Testis (tissue), 3 donors: Measurements from ENCODE around the gene ETS1. TPM values are rescaled to one million over a fixed set of nuclear protein-coding genes. Genes with fewer than 3 reads are reported as not detected.
"Not testable (repeated sequence)": the region's sequence is repeated elsewhere in the genome, so short reads cannot be mapped to it uniquely, and the experiment has no call there.

Source experiments
- DNase-seq: peaks from one replicate; pipeline ENCODE4 v3.0.0-alpha.2; 2019
- H3K27ac ChIP-seq, 2 donors: fragments of 200-600 bp; sonication (generic); one replicate each; pipeline ENCODE4 v1.5.1; 2019
- H3K27me3 ChIP-seq: fragments of 200-600 bp; sonication (generic); one replicate; pipeline ENCODE4 v1.5.1; 2019
- H3K36me3 ChIP-seq: fragments of 200-600 bp; sonication (generic); one replicate; pipeline ENCODE4 v1.5.1; 2017; ENCODE audit warnings: low read depth; ENCODE audit errors: missing control alignments
- H3K4me1 ChIP-seq: fragments of 200-600 bp; sonication (generic); one replicate; pipeline ENCODE4 v1.5.1; 2019
- H3K4me3 ChIP-seq, 2 donors: fragments of 200-600 bp; sonication (generic); one replicate each; pipeline ENCODE4 v1.5.1; 2017 to 2019
- H3K9me3 ChIP-seq: fragments of 200-600 bp; sonication (generic); one replicate; pipeline ENCODE4 v1.5.1; 2017
- POLR2A ChIP-seq: fragments of 450-650 bp; IDR thresholded peaks from one replicate; pipeline ENCODE4 v1.6.1; 2017; ENCODE audit warnings: antibody characterized with exemption, mild to moderate bottlenecking, moderate library complexity
- WGBS, 2 donors: methylation state at CpG; one replicate each; pipeline ENCODE4 v1.1.5; 2018; 5-methylcytosine and 5-hydroxymethylcytosine counted together
- intact Hi-C: fragments of 100-400 bp; cut with DNase I; formaldehyde crosslinking; loops from one replicate; pipeline ENCODE4 v1.15.1; 2023; ENCODE audit warnings: low total_unique reads
- polyA plus RNA-seq: library from polyadenylated mRNA; stranded (reverse); fragments of 350-450 nt; fragmentation: Illumina TruSeq; extraction: RNeasy Lipid Tissue Mini Kit (QIAGEN cat#74804); gene quantifications from one replicate; pipeline ENCODE4 v1.2.3, GENCODE V29; 2014; ENCODE audit warnings: low read depth, low replicate concordance; ENCODE audit not compliant: insufficient read depth
- total RNA-seq, 2 donors: library from RNA; depleted of rRNA; stranded (reverse); fragments of >200 nt; gene quantifications; one replicate each; pipeline ENCODE4 v1.2.3, GENCODE V29; 2016
- TF ChIP-seq, protein P1 (sequence below), 3 experiments: fragments of 450-650 bp in 2 of 3; fragments of 200-600 bp in 1 of 3; sonication (generic) in 1 of 3; IDR thresholded peaks; one replicate each; pipeline ENCODE4 v1.5.1; 2016 to 2019; ENCODE audit warnings: antibody characterized with exemption in 3 of 3, mild to moderate bottlenecking in 2 of 3, moderate library complexity in 1 of 3

Gene ETS1
- total and polyA plus RNA-seq, 3 donors from 2014 or later, result 15.1 to 21.1 (median 15.3) TPM

DNA sequence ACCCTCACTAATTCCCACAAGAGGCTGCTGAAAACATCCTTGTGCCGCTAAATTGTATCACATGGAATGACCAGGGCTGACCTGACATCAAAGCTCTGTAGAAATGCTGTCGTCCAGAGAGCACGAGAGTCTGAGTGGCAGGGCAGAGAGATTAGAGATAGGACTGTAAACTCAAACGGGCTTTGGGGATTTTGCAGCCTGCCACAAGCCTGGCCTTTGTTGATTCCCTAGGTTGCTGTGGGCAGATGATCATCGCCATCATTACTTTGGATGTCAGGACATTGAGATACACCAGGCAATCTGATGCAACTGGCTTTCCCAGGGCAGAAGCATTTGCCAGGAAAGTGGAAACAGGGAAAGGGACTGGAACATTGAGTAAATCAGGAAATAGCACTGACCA, 131.6 kb downstream of the ETS1 start:
- Histone ChIP-seq H3K4me1 (peaks cover 9% of the 10 kb centered on the region), H3K4me3 (no peak overlapping the region), H3K36me3 (no peaks in the 10 kb centered on the region), H3K9me3 (no peaks in the 10 kb centered on the region), H3K27ac (no peak overlapping the region), H3K27me3 (no peaks in the 10 kb centered on the region)
- intact Hi-C loops, result no loop called here
- TF ChIP-seq, protein P1, sequence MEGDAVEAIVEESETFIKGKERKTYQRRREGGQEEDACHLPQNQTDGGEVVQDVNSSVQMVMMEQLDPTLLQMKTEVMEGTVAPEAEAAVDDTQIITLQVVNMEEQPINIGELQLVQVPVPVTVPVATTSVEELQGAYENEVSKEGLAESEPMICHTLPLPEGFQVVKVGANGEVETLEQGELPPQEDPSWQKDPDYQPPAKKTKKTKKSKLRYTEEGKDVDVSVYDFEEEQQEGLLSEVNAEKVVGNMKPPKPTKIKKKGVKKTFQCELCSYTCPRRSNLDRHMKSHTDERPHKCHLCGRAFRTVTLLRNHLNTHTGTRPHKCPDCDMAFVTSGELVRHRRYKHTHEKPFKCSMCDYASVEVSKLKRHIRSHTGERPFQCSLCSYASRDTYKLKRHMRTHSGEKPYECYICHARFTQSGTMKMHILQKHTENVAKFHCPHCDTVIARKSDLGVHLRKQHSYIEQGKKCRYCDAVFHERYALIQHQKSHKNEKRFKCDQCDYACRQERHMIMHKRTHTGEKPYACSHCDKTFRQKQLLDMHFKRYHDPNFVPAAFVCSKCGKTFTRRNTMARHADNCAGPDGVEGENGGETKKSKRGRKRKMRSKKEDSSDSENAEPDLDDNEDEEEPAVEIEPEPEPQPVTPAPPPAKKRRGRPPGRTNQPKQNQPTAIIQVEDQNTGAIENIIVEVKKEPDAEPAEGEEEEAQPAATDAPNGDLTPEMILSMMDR (IDR thresholded peaks at IDR 0.05), result no peak
- no peak for TF ChIP-seq POLR2A
- WGBS, 2 donors, result 69 to 87% methylated on average over 5 of the region's 5 CpGs
- DNase-seq, result no peak

DNA sequence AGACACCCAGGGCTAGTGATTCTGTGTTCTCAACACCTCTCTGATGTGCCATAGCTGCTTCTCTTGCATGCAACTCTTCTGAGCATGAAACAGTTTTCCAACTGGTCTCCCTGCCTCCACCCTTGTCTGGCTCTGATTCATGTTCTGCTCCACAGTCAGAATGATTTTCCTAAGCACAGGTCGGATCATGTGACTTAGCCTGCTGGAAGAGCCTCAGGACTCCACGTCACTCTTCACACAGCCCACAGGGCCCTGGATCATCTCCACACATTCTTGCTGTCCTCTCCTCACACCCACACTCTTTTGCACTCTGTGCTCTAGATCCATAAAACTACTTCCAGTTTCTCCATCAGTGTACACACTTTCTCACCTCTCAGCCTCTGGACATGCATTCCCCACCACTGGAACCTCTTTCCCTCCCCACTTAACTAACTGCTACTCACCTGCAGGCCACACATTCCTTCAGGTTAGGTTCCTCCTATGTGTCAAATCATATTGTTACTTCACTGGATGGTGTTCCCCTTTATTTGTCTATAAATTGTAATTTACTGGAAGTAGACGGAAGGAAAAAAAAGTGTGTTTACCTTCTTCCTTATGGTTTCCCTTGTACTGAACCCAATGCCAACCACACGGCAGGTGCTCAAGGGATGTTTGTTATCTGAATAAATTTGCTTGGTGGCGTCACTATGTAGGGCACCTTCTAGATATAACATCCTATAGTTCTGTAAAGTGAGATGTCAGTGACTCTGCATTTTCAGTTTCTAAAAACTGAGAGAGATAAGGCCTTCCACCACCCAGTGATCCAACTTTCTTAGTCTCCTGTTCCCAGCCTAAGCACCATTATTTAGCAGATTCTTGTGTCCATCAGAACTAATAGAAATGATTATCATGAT, 133.7 kb downstream of the ETS1 start:
- Histone ChIP-seq H3K27me3 (no peaks in the 10 kb centered on the region), H3K36me3 (no peaks in the 10 kb centered on the region), H3K27ac (no peak overlapping the region), H3K4me1 (peaks cover 9% of the 10 kb centered on the region), H3K9me3 (no peaks in the 10 kb centered on the region), H3K4me3 (no peak overlapping the region)
- intact Hi-C loops, result no loop called here
- DNase-seq, result peak; percentile 62
- WGBS, 2 donors, result 74 to 77% methylated on average over 5 of the region's 5 CpGs
- TF ChIP-seq, protein P1 (IDR thresholded peaks at IDR 0.05), result no peak
- TF ChIP-seq POLR2A, result no peak

DNA sequence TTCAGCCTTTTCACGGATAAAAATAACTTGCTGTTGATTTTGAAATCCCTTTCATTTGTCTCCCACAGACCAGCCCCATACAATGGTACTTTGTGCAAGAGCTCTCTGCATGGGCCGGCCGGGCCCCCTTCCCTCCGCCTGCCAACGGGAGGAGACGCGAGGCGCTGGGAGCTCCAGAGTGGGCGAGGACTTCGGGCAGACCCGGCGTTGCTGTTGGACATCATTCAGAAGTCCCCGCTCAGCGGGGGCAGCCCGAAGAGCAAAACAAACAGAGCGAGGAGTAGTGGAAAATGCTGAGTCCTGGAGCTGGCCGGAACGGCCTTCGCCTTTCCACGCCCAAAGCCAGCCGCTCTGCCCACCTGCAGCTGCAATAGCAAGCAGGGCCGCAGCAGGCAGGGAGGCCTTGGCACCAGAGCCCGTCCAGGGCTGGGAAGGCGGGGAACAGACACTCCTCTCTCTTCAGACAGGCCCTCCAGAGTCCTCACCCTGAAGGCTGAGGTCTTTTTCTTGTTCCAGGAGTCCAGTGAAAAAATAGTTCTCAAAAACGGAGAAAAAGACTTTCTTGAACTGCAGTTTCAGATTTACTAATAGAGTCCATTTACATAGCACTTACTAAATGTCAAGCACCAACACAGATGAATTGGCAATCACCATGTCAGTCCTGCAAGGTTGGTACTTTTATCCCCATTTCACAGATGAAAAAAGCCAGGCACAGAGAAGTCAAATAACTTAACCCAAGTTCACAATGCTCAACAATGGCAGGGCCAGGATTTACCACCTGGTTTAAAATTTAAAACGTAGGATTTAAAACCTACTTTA, 135.5 kb downstream of the ETS1 start:
- peaks cover 9% of the 10 kb centered on the region for H3K4me1 ChIP-seq
- no peak for TF ChIP-seq POLR2A
- TF ChIP-seq, protein P1 (IDR thresholded peaks at IDR 0.05), result no peak
- intact Hi-C loops, result no loop called here
- WGBS, 2 donors, result 17 to 29% methylated on average over 14 to 26 of the region's 26 CpGs
- H3K9me3 ChIP-seq, result no peaks in the 10 kb centered on the region
- peak overlapping the region; percentile 47 to 54 for H3K27ac ChIP-seq
- H3K4me3 ChIP-seq, result peak overlapping the region; percentile 17 to 27
- H3K27me3 ChIP-seq, result no peaks in the 10 kb centered on the region
- H3K36me3 ChIP-seq, result no peaks in the 10 kb centered on the region
- DNase-seq, result peak; percentile 64

DNA sequence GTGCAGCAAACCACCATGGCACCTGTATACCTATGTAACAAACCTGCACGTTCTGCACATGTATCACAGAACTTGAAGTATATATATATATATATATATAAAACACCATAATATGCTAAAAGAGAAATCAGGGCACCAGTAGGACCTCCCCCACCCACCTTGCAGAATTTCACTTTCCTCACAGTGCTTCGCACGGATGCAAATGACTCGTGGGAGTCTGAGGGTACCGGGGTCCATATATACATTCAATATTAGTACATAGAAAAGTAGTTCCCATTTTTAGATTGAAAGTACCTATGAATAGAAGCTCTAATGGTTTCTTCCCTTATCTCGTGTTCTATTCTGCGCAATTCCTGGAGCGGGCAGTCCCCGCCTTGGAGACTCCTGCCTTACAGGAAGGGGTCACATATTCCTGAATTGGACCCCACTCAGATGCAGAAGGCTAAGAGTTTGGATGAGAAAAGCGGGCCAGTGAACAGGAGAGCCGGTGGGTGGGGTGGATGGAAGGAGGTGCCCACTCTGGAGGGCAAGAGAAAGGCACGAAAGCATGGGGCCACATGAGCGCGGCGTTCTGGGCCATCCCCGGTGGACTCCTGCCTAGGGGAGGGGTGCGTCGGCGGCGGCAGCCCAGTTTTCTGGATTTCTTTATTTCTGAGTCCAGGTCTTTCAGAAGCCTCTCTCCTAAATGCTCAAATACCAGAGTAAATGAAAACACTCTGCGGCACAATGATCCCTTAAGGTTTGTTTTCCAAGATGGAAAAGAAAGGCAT, 136.3 kb downstream of the ETS1 start:
- Histone ChIP-seq H3K27ac (peak overlapping the region; percentile 47 to 54), H3K4me1 (peaks cover 9% of the 10 kb centered on the region), H3K36me3 (no peaks in the 10 kb centered on the region), H3K9me3 (no peaks in the 10 kb centered on the region), H3K27me3 (no peaks in the 10 kb centered on the region), H3K4me3 (peak overlapping the region; percentile 17 to 27)
- WGBS, 2 donors, result 29 to 54% methylated on average over 21 of the region's 21 CpGs
- DNase-seq, result no peak
- TF ChIP-seq POLR2A, result no peak
- TF ChIP-seq, protein P1 (IDR thresholded peaks at IDR 0.05), result no peak
- intact Hi-C loops, result no loop called here

DNA sequence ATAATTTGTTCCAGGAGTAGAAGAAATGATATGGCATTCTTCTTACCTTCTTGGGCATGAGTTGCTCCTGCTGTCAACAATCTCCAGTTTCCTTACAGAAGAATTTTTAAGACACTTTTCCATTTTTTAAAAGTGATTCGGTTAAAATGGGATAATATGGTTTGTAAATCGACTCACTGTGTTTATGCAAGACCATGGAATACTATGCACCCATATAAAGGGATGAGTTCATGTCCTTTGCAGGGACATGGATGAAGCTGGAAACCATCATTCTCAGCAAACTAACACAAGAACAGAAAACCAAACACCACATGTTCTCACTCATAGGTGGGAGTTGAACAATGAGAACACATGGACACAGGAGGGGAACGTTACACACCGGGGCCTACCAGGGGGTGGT, 136.9 kb downstream of the ETS1 start:
- H3K27ac ChIP-seq, H3K4me1 ChIP-seq, DNase-seq, H3K27me3 ChIP-seq, H3K9me3 ChIP-seq, H3K36me3 ChIP-seq, H3K4me3 ChIP-seq, intact Hi-C loops: not testable (repeated sequence)
- WGBS, 2 donors, result 67 to 78% methylated on average over 4 of the region's 4 CpGs
